Loucy (cell line): ENCODE measurements around the gene TBX5.
"Not testable (repeated sequence)": the region's sequence is repeated elsewhere in the genome, so short reads cannot be mapped to it uniquely, and the experiment has no call there.

ENCODE experiments used
- H2AFZ ChIP-seq: fragments of 200-600 bp; sonication (generic); 2 replicates; pipeline ENCODE4 v1.6.0; 2016; ENCODE audit warnings: antibody characterized with exemption, mild to moderate bottlenecking, low read length, moderate library complexity
- H3F3A ChIP-seq: fragments of 200-600 bp; 2 replicates; pipeline ENCODE4 v1.6.0; 2016; ENCODE audit warnings: antibody characterized with exemption, low read depth, mild to moderate bottlenecking
- H3K27me3 ChIP-seq: fragments of 200-600 bp; sonication (generic); 2 replicates; pipeline ENCODE4 v1.6.1; 2014; ENCODE audit warnings: low read length, mild to moderate bottlenecking; ENCODE audit not compliant: insufficient read depth, poor library complexity, severe bottlenecking
- H3K36me3 ChIP-seq: fragments of 200-600 bp; sonication (generic); 2 replicates; pipeline ENCODE4 v1.6.1; 2016; ENCODE audit warnings: low read length; ENCODE audit not compliant: insufficient read depth
- H3K4me1 ChIP-seq: fragments of 200-600 bp; sonication (generic); 2 replicates; pipeline ENCODE4 v1.5.1; 2014; ENCODE audit warnings: low read length, mild to moderate bottlenecking; ENCODE audit not compliant: insufficient read depth, poor library complexity, severe bottlenecking
- H3K4me2 ChIP-seq: fragments of 200-600 bp; sonication (generic); 2 replicates; pipeline ENCODE4 v1.6.0; 2014; ENCODE audit warnings: antibody characterized with exemption, low read length, low read depth, mild to moderate bottlenecking; ENCODE audit not compliant: poor library complexity, severe bottlenecking
- H3K4me3 ChIP-seq: fragments of 200-600 bp; sonication (generic); 2 replicates; pipeline ENCODE4 v1.5.1; 2014; ENCODE audit warnings: low read length, mild to moderate bottlenecking, mixed read lengths; ENCODE audit not compliant: poor library complexity, severe bottlenecking
- H3K79me2 ChIP-seq: fragments of 200-600 bp; sonication (generic); 2 replicates; pipeline ENCODE4 v1.6.1; 2014; ENCODE audit warnings: low read length; ENCODE audit not compliant: insufficient read depth
- H3K9ac ChIP-seq: fragments of 200-600 bp; sonication (generic); 2 replicates; pipeline ENCODE4 v1.6.0; 2014; ENCODE audit warnings: mild to moderate bottlenecking, low read depth, low read length, moderate library complexity; ENCODE audit not compliant: poor library complexity, severe bottlenecking
- H3K9me2 ChIP-seq: fragments of 200-600 bp; sonication (generic); replicated peaks from 2 replicates; pipeline ENCODE4 v1.6.1; 2016; ENCODE audit warnings: low read depth, low read length, mixed read lengths
- H3K9me3 ChIP-seq: fragments of 200-600 bp; sonication (generic); 2 replicates; pipeline ENCODE4 v1.6.1; 2014; ENCODE audit warnings: mild to moderate bottlenecking, antibody characterized with exemption, low read length, low read depth; ENCODE audit not compliant: insufficient read depth
- H4K20me1 ChIP-seq: fragments of 200-600 bp; sonication (generic); 2 replicates; pipeline ENCODE4 v1.6.0; 2014; ENCODE audit warnings: antibody characterized with exemption, low read length, mild to moderate bottlenecking; ENCODE audit not compliant: insufficient read depth, poor library complexity, severe bottlenecking
- CTCF ChIP-seq: fragments of 200-600 bp; sonication (generic); conservative IDR thresholded peaks from 2 replicates; pipeline ENCODE4 v1.5.1; 2014; ENCODE audit warnings: mild to moderate bottlenecking, antibody characterized with exemption, low read length
- EZH2phosphoT487 ChIP-seq: fragments of 200-600 bp; IDR thresholded peaks from 2 replicates; pipeline ENCODE4 v1.6.1; 2018; ENCODE audit warnings: antibody characterized with exemption, mild to moderate bottlenecking, moderate library complexity, borderline replicate concordance

Gene TBX5

GRCh38 chr12:114360485-114360884 is 45.5 kb downstream of the TBX5 start:
- Histone ChIP-seq H2AFZ (no peak overlapping the region), H3K36me3 (no peaks in the 10 kb centered on the region)
- TF ChIP-seq CTCF: no peak
- TF ChIP-seq EZH2phosphoT487: no peak

GRCh38 chr12:114355389-114356088 is 50.4 kb downstream of the TBX5 start:
- no peak overlapping the region for H3K9ac ChIP-seq
- H3K9me3 ChIP-seq: peaks cover 3% of the 10 kb centered on the region; the same call in 1 of the 2 replicates
- no peaks in the 10 kb centered on the region for H3K27me3 ChIP-seq
- H2AFZ ChIP-seq: no peak overlapping the region
- H3K4me2 ChIP-seq: no peak overlapping the region
- H3K4me3 ChIP-seq: no peak overlapping the region
- no peaks in the 10 kb centered on the region for H3K9me2 ChIP-seq
- no peaks in the 10 kb centered on the region for H3K36me3 ChIP-seq
- H4K20me1 ChIP-seq: no peaks in the 10 kb centered on the region
- no peaks in the 10 kb centered on the region for H3K79me2 ChIP-seq
- H3F3A ChIP-seq: no peaks in the 10 kb centered on the region
- H3K4me1 ChIP-seq: no peaks in the 10 kb centered on the region
- TF ChIP-seq EZH2phosphoT487: no peak
- no peak for TF ChIP-seq CTCF

More at GRCh38 chr12:114360485-114360884, 45.5 kb downstream of the TBX5 start:
- Histone ChIP-seq H3K4me2 (no peak overlapping the region), H3K9me3 (peaks cover 5% of the 10 kb centered on the region; the same call in 1 of the 2 replicates), H3K79me2 (no peaks in the 10 kb centered on the region), H3K4me1 (no peaks in the 10 kb centered on the region), H3K9ac (no peak overlapping the region), H3K27me3 (no peaks in the 10 kb centered on the region), H3K9me2 (no peaks in the 10 kb centered on the region), H3K4me3 (no peak overlapping the region), H4K20me1 (no peaks in the 10 kb centered on the region), H3F3A (no peaks in the 10 kb centered on the region)

GRCh38 chr12:114349239-114349638 is 56.7 kb downstream of the TBX5 start:
- H3F3A ChIP-seq: not testable (repeated sequence)

GRCh38 chr12:114347861-114348260 is 58.1 kb downstream of the TBX5 start:
- no peak overlapping the region for H2AFZ ChIP-seq
- H4K20me1 ChIP-seq: no peaks in the 10 kb centered on the region
- H3F3A ChIP-seq: no peaks in the 10 kb centered on the region
- no peaks in the 10 kb centered on the region for H3K79me2 ChIP-seq
- H3K4me2 ChIP-seq: no peak overlapping the region
- no peaks in the 10 kb centered on the region for H3K9me2 ChIP-seq
- no peaks in the 10 kb centered on the region for H3K4me1 ChIP-seq
- TF ChIP-seq CTCF (no peak), EZH2phosphoT487 (no peak)
- H3K9me3 ChIP-seq: no peaks in the 10 kb centered on the region; the same call in 1 of the 2 replicates
- H3K4me3 ChIP-seq: no peak overlapping the region
- H3K27me3 ChIP-seq: no peaks in the 10 kb centered on the region
- H3K9ac ChIP-seq: no peak overlapping the region
- H3K36me3 ChIP-seq: no peaks in the 10 kb centered on the region

More at GRCh38 chr12:114349239-114349638, 56.7 kb downstream of the TBX5 start:
- H2AFZ ChIP-seq, H4K20me1 ChIP-seq, H3K4me1 ChIP-seq, H3K4me2 ChIP-seq, H3K4me3 ChIP-seq, H3K27me3 ChIP-seq, H3K9me3 ChIP-seq, H3K9me2 ChIP-seq, H3K36me3 ChIP-seq, H3K9ac ChIP-seq, H3K79me2 ChIP-seq: not testable (repeated sequence)
